Neural progenitor cell (in vitro differentiated cells): ENCODE data around the gene MN1. TPM values are rescaled to one million over a fixed set of nuclear protein-coding genes. Genes with fewer than 3 reads are reported as not detected.

ENCODE experiments used
- DNase-seq: peaks from one replicate; pipeline ENCODE4 v3.0.0-alpha.2; 2016; ENCODE audit warnings: low spot score
- H2AFZ ChIP-seq: fragments of 200-600 bp; sonication (generic); replicated peaks from 2 replicates; pipeline ENCODE4 v1.6.1; 2016; ENCODE audit warnings: antibody characterized with exemption
- H3F3A ChIP-seq: fragments of 200-600 bp; sonication (generic); 2 replicates; pipeline ENCODE4 v1.6.1; 2016; ENCODE audit warnings: antibody characterized with exemption, low read depth
- H3K27ac ChIP-seq: fragments of 200-600 bp; sonication (generic); 2 replicates; pipeline ENCODE4 v1.5.1; 2016; ENCODE audit warnings: mild to moderate bottlenecking
- H3K27me3 ChIP-seq: fragments of 200-600 bp; sonication (generic); 2 replicates; pipeline ENCODE4 v1.6.1; 2016; ENCODE audit warnings: mild to moderate bottlenecking, moderate library complexity
- H3K36me3 ChIP-seq: fragments of 200-600 bp; sonication (generic); 2 replicates; pipeline ENCODE4 v1.5.1; 2016
- H3K4me1 ChIP-seq: fragments of 200-600 bp; sonication (generic); 2 replicates; pipeline ENCODE4 v1.6.1; 2016; ENCODE audit warnings: mixed run types
- H3K4me2 ChIP-seq: fragments of 200-600 bp; sonication (generic); 2 replicates; pipeline ENCODE4 v1.6.1; 2016
- H3K4me3 ChIP-seq: fragments of 200-600 bp; sonication (generic); 2 replicates; pipeline ENCODE4 v1.5.1; 2016
- H3K79me2 ChIP-seq: fragments of 200-600 bp; sonication (generic); 2 replicates; pipeline ENCODE4 v1.6.1; 2016; ENCODE audit warnings: low read depth
- H3K9ac ChIP-seq: fragments of 200-600 bp; sonication (generic); 2 replicates; pipeline ENCODE4 v1.6.1; 2016
- H3K9me3 ChIP-seq: fragments of 200-600 bp; sonication (generic); 2 replicates; pipeline ENCODE4 v1.5.1; 2016; ENCODE audit warnings: low read depth
- H4K20me1 ChIP-seq: fragments of 200-600 bp; sonication (generic); 2 replicates; pipeline ENCODE4 v1.6.1; 2016; ENCODE audit warnings: low read depth
- H3K27ac Mint-ChIP-seq: 3 replicates; pipeline ENCODE4 v1.8.0; 2021; ENCODE audit warnings: mixed read lengths
- H3K27me3 Mint-ChIP-seq: 2 replicates; pipeline ENCODE4 v1.8.0; 2022; ENCODE audit warnings: low read depth, mild to moderate bottlenecking, inconsistent platforms, moderate library complexity, mixed read lengths; ENCODE audit not compliant: insufficient read depth
- H3K36me3 Mint-ChIP-seq: 3 replicates; pipeline ENCODE4 v1.8.0; 2021; ENCODE audit warnings: mixed read lengths
- H3K4me1 Mint-ChIP-seq: 3 replicates; pipeline ENCODE4 v1.8.0; 2021; ENCODE audit warnings: mixed read lengths
- H3K4me3 Mint-ChIP-seq: 3 replicates; pipeline ENCODE4 v1.8.0; 2021; ENCODE audit warnings: mild to moderate bottlenecking, moderate library complexity, mixed read lengths
- H3K9me3 Mint-ChIP-seq: 3 replicates; pipeline ENCODE4 v1.8.0; 2020; ENCODE audit warnings: mixed read lengths
- EZH2 ChIP-seq: fragments of 200-600 bp; sonication (generic); IDR thresholded peaks from 2 replicates; pipeline ENCODE4 v1.6.1; 2017; ENCODE audit warnings: antibody characterized with exemption, mild to moderate bottlenecking, moderate library complexity
- EZH2phosphoT487 ChIP-seq: fragments of 200-600 bp; sonication (generic); IDR thresholded peaks from 2 replicates; pipeline ENCODE4 v1.6.1; 2017; ENCODE audit warnings: antibody characterized with exemption
- total RNA-seq: library from RNA; depleted of rRNA; stranded (reverse); fragments of >200 nt; gene quantifications from 2 replicates; pipeline ENCODE4 v1.2.3, GENCODE V29; 2015; ENCODE audit warnings: low replicate concordance
- TF ChIP-seq, protein P1 (sequence below): fragments of 200-600 bp; sonication (generic); IDR thresholded peaks from 2 replicates; pipeline ENCODE4 v1.5.1; 2017; ENCODE audit warnings: antibody characterized with exemption, mild to moderate bottlenecking

Gene MN1
- total RNA-seq, 1 donor from 2014 or later: 13.3 TPM

DNA sequence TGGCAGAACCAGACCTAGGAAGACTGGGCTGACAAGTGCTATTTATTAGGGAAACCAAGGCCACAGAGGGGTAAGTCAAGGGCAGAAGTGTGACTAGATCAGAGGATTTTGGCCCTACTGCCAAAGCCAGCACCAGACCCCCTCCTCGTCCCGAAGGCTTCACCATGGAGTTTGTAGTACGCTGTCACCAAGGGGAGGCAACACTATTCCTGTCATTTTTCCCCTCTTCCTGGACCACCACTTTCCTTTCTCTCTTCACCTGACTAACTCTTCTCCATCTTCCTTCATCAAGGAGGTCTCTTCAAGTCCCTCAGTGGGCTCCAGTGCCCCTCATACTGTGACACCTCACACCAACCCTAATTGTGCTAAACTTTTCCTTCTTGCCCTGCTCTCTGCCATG, 34.9 kb downstream of the MN1 start:
- no peaks in the 10 kb centered on the region for H3K36me3 ChIP-seq
- Mint-ChIP-seq H3K36me3 (peaks cover 17% of the 10 kb centered on the region), H3K27me3 (no peaks in the 10 kb centered on the region), H3K4me1 (peaks cover 34% of the 10 kb centered on the region), H3K4me3 (no peak overlapping the region), H3K27ac (no peak overlapping the region), H3K9me3 (no peaks in the 10 kb centered on the region)
- H3K79me2 ChIP-seq: peaks cover 51% of the 10 kb centered on the region
- no peak overlapping the region for H3K27ac ChIP-seq
- no peak overlapping the region for H3K9ac ChIP-seq
- no peak overlapping the region for H2AFZ ChIP-seq
- H3K27me3 ChIP-seq: no peaks in the 10 kb centered on the region
- H3K9me3 ChIP-seq: no peaks in the 10 kb centered on the region
- H3K4me3 ChIP-seq: no peak overlapping the region
- no peak for DNase-seq
- H3F3A ChIP-seq: no peaks in the 10 kb centered on the region
- TF ChIP-seq EZH2phosphoT487 (no peak), EZH2 (no peak)
- TF ChIP-seq, protein P1, sequence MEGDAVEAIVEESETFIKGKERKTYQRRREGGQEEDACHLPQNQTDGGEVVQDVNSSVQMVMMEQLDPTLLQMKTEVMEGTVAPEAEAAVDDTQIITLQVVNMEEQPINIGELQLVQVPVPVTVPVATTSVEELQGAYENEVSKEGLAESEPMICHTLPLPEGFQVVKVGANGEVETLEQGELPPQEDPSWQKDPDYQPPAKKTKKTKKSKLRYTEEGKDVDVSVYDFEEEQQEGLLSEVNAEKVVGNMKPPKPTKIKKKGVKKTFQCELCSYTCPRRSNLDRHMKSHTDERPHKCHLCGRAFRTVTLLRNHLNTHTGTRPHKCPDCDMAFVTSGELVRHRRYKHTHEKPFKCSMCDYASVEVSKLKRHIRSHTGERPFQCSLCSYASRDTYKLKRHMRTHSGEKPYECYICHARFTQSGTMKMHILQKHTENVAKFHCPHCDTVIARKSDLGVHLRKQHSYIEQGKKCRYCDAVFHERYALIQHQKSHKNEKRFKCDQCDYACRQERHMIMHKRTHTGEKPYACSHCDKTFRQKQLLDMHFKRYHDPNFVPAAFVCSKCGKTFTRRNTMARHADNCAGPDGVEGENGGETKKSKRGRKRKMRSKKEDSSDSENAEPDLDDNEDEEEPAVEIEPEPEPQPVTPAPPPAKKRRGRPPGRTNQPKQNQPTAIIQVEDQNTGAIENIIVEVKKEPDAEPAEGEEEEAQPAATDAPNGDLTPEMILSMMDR: no peak
- H4K20me1 ChIP-seq: peaks cover 62% of the 10 kb centered on the region
- no peak overlapping the region for H3K4me2 ChIP-seq
- peaks cover 3% of the 10 kb centered on the region for H3K4me1 ChIP-seq

GRCh38 chr22:27765706-27766291, 35.8 kb downstream of the MN1 start:
- no peaks in the 10 kb centered on the region for H3K9me3 ChIP-seq
- H3K36me3 ChIP-seq: no peaks in the 10 kb centered on the region
- H3K9me3 Mint-ChIP-seq: no peaks in the 10 kb centered on the region
- H3K4me1 ChIP-seq: peaks cover 3% of the 10 kb centered on the region
- no peak for DNase-seq
- H3K27me3 Mint-ChIP-seq: no peaks in the 10 kb centered on the region
- TF ChIP-seq, protein P1: no peak
- TF ChIP-seq EZH2 (no peak), EZH2phosphoT487 (no peak)
- no peak overlapping the region for H3K4me3 Mint-ChIP-seq
- no peaks in the 10 kb centered on the region for H3F3A ChIP-seq
- no peak overlapping the region for H3K9ac ChIP-seq
- no peak overlapping the region for H3K27ac ChIP-seq
- no peaks in the 10 kb centered on the region for H3K27me3 ChIP-seq
- no peak overlapping the region for H3K27ac Mint-ChIP-seq
- peaks cover 39% of the 10 kb centered on the region for H3K4me1 Mint-ChIP-seq
- peaks cover 65% of the 10 kb centered on the region for H4K20me1 ChIP-seq
- H3K36me3 Mint-ChIP-seq: peaks cover 17% of the 10 kb centered on the region
- H3K79me2 ChIP-seq: peaks cover 44% of the 10 kb centered on the region
- H3K4me2 ChIP-seq: no peak overlapping the region
- H3K4me3 ChIP-seq: no peak overlapping the region
- H2AFZ ChIP-seq: no peak overlapping the region

DNA sequence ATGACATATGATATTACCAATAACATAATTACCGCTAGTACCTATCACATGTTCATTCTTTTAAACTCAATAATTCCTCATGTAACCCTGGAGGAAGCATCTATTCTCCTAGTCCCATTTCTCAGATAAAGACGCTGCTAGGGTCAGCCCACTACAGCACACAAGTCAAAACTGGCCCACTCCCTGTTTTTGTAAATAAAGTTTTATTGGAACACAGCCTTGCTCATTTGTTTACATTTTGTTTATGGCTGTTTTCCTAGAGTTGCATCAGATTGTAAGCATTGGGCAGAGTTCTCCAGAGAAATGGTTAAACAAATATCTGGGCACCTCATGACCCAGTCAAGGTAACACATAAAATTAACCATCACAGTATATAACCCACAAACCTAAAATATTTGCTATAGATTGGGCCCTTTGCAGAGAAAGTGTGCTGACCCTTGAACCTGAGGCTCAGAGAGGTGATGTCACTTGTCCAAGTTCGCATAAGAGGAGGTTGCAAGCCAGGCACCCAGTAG, 36.8 kb downstream of the MN1 start:
- Histone ChIP-seq H4K20me1 (peaks cover 69% of the 10 kb centered on the region), H3K9ac (no peak overlapping the region), H3K79me2 (peaks cover 37% of the 10 kb centered on the region), H3F3A (no peaks in the 10 kb centered on the region), H3K4me3 (no peak overlapping the region), H3K36me3 (no peaks in the 10 kb centered on the region), H3K4me1 (peaks cover 3% of the 10 kb centered on the region), H3K9me3 (no peaks in the 10 kb centered on the region), H2AFZ (no peak overlapping the region), H3K4me2 (no peak overlapping the region), H3K27ac (no peak overlapping the region), H3K27me3 (no peaks in the 10 kb centered on the region)
- H3K36me3 Mint-ChIP-seq: peaks cover 19% of the 10 kb centered on the region
- no peak overlapping the region for H3K27ac Mint-ChIP-seq
- TF ChIP-seq EZH2phosphoT487 (no peak), EZH2 (no peak)
- TF ChIP-seq, protein P1: no peak
- peaks cover 40% of the 10 kb centered on the region for H3K4me1 Mint-ChIP-seq
- H3K4me3 Mint-ChIP-seq: no peak overlapping the region
- DNase-seq: no peak
- no peaks in the 10 kb centered on the region for H3K27me3 Mint-ChIP-seq
- no peaks in the 10 kb centered on the region for H3K9me3 Mint-ChIP-seq
